OCI-LY1 (cell line): Measurements from ENCODE around the gene VPS54.

Experiments
- H2AFZ ChIP-seq: fragments of 200-600 bp; sonication (generic), shearing (Covaris generic); 2 replicates; pipeline ENCODE4 v1.6.0; 2014; ENCODE audit warnings: antibody characterized with exemption, mild to moderate bottlenecking, low read length
- H3F3A ChIP-seq: fragments of 200-600 bp; sonication (generic), shearing (Covaris generic); 2 replicates; pipeline ENCODE4 v1.6.0; 2014; ENCODE audit warnings: mild to moderate bottlenecking, antibody characterized with exemption, low read length, moderate library complexity; ENCODE audit not compliant: insufficient read depth
- H3K27ac ChIP-seq: fragments of 200-600 bp; sonication (generic); 2 replicates; pipeline ENCODE4 v1.5.1; 2014; ENCODE audit warnings: low read length, mixed run types, mild to moderate bottlenecking, low read depth; ENCODE audit not compliant: poor library complexity, severe bottlenecking
- H3K27me3 ChIP-seq: fragments of 200-600 bp; sonication (generic); 2 replicates; pipeline ENCODE4 v1.6.0; 2014; ENCODE audit warnings: antibody characterized with exemption, mild to moderate bottlenecking, low read length, moderate library complexity; ENCODE audit not compliant: insufficient read depth
- H3K36me3 ChIP-seq: fragments of 200-600 bp; sonication (generic); 2 replicates; pipeline ENCODE4 v1.6.1; 2014; ENCODE audit warnings: mild to moderate bottlenecking, antibody characterized with exemption, low read length, moderate library complexity, mixed read lengths; ENCODE audit not compliant: insufficient read depth
- H3K4me1 ChIP-seq: fragments of 200-600 bp; sonication (generic); 2 replicates; pipeline ENCODE4 v1.5.1; 2014; ENCODE audit warnings: mild to moderate bottlenecking, low read length, moderate library complexity; ENCODE audit not compliant: insufficient read depth, severe bottlenecking
- H3K4me2 ChIP-seq: fragments of 200-600 bp; sonication (generic), shearing (Covaris generic); 2 replicates; pipeline ENCODE4 v1.6.1; 2014; ENCODE audit warnings: low read length
- H3K4me3 ChIP-seq: fragments of 200-600 bp; sonication (generic); 2 replicates; pipeline ENCODE4 v1.5.1; 2014; ENCODE audit warnings: low read length, low read depth, mild to moderate bottlenecking, mixed read lengths; ENCODE audit not compliant: poor library complexity, severe bottlenecking
- H3K79me2 ChIP-seq: fragments of 200-600 bp; shearing (Covaris generic); 2 replicates; pipeline ENCODE4 v1.6.1; 2016; ENCODE audit warnings: mixed run types, low read length, mixed read lengths; ENCODE audit not compliant: insufficient read depth
- H3K9ac ChIP-seq: fragments of 200-600 bp; sonication (generic), shearing (Covaris generic); 2 replicates; pipeline ENCODE4 v1.6.1; 2014; ENCODE audit warnings: mild to moderate bottlenecking, low read length, mixed read lengths
- H3K9me2 ChIP-seq: fragments of 200-600 bp; sonication (generic), shearing (Covaris generic); 2 replicates; pipeline ENCODE4 v1.6.1; 2014; ENCODE audit warnings: low read depth, mild to moderate bottlenecking, low read length, mixed read lengths
- H3K9me3 ChIP-seq: fragments of 200-600 bp; shearing (Covaris generic); 2 replicates; pipeline ENCODE4 v1.6.1; 2014; ENCODE audit warnings: low read length, mixed read lengths
- H4K20me1 ChIP-seq: fragments of 200-600 bp; sonication (generic), shearing (Covaris generic); 2 replicates; pipeline ENCODE4 v1.6.0; 2016; ENCODE audit warnings: mild to moderate bottlenecking, low read length; ENCODE audit not compliant: insufficient read depth
- EZH2 ChIP-seq: fragments of 200-600 bp; sonication (generic), shearing (Covaris generic); IDR thresholded peaks from 2 replicates; pipeline ENCODE4 v1.8.0; 2017; ENCODE audit warnings: borderline replicate concordance, mixed run types, mild to moderate bottlenecking, antibody characterized with exemption, low read length, moderate library complexity, mixed read lengths
- TF ChIP-seq, protein P1 (sequence below): fragments of 200-600 bp; sonication (generic), shearing (Covaris generic); IDR thresholded peaks from 2 replicates; pipeline ENCODE4 v1.5.1; 2017; ENCODE audit warnings: mild to moderate bottlenecking, antibody characterized with exemption, low read length, moderate library complexity, mixed read lengths

The VPS54 gene

GRCh38 chr2:63872571-63873328 lies 146.5 kb downstream of the VPS54 start:
- Histone ChIP-seq H3K79me2 (peaks cover 8% of the 10 kb centered on the region; the same call in 1 of the 2 replicates), H3K9me2 (no peaks in the 10 kb centered on the region), H3K9me3 (0 out of 2 replicates have a peak, but pooled peaks cover 5% of the 10 kb centered on the region), H3K4me3 (no peak overlapping the region), H3K4me1 (no peaks in the 10 kb centered on the region), H2AFZ (no peak overlapping the region), H3F3A (no peaks in the 10 kb centered on the region), H3K9ac (no peak overlapping the region), H3K36me3 (peaks cover 66% of the 10 kb centered on the region), H3K4me2 (no peak overlapping the region), H3K27ac (no peak overlapping the region), H4K20me1 (no peaks in the 10 kb centered on the region), H3K27me3 (no peaks in the 10 kb centered on the region)
- TF ChIP-seq, protein P1, sequence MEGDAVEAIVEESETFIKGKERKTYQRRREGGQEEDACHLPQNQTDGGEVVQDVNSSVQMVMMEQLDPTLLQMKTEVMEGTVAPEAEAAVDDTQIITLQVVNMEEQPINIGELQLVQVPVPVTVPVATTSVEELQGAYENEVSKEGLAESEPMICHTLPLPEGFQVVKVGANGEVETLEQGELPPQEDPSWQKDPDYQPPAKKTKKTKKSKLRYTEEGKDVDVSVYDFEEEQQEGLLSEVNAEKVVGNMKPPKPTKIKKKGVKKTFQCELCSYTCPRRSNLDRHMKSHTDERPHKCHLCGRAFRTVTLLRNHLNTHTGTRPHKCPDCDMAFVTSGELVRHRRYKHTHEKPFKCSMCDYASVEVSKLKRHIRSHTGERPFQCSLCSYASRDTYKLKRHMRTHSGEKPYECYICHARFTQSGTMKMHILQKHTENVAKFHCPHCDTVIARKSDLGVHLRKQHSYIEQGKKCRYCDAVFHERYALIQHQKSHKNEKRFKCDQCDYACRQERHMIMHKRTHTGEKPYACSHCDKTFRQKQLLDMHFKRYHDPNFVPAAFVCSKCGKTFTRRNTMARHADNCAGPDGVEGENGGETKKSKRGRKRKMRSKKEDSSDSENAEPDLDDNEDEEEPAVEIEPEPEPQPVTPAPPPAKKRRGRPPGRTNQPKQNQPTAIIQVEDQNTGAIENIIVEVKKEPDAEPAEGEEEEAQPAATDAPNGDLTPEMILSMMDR: no peak
- TF ChIP-seq EZH2: no peak

GRCh38 chr2:63871864-63872263 lies 147.4 kb downstream of the VPS54 start:
- Histone ChIP-seq H3K27ac (no peak overlapping the region), H3K36me3 (peaks cover 70% of the 10 kb centered on the region)

GRCh38 chr2:63870679-63871078 lies 148.5 kb downstream of the VPS54 start:
- Histone ChIP-seq H3F3A (no peaks in the 10 kb centered on the region), H3K27ac (no peak overlapping the region), H2AFZ (no peak overlapping the region), H3K9me3 (0 out of 2 replicates have a peak, but pooled peaks cover 5% of the 10 kb centered on the region), H3K4me1 (no peaks in the 10 kb centered on the region), H3K9ac (no peak overlapping the region), H3K27me3 (no peaks in the 10 kb centered on the region), H3K79me2 (peaks cover 7% of the 10 kb centered on the region; the same call in 1 of the 2 replicates), H3K4me3 (no peak overlapping the region), H3K4me2 (no peak overlapping the region), H3K36me3 (peaks cover 76% of the 10 kb centered on the region), H3K9me2 (no peaks in the 10 kb centered on the region), H4K20me1 (no peaks in the 10 kb centered on the region)
- TF ChIP-seq EZH2: no peak
- TF ChIP-seq, protein P1: no peak

More at GRCh38 chr2:63871864-63872263, 147.4 kb downstream of the VPS54 start:
- Histone ChIP-seq H3K4me2 (no peak overlapping the region), H3K79me2 (peaks cover 7% of the 10 kb centered on the region; the same call in 1 of the 2 replicates), H2AFZ (no peak overlapping the region), H3K27me3 (no peaks in the 10 kb centered on the region), H3K9me2 (no peaks in the 10 kb centered on the region), H3K9ac (no peak overlapping the region), H3K9me3 (0 out of 2 replicates have a peak, but pooled peaks cover 5% of the 10 kb centered on the region), H3K4me3 (no peak overlapping the region), H4K20me1 (no peaks in the 10 kb centered on the region), H3K4me1 (no peaks in the 10 kb centered on the region), H3F3A (no peaks in the 10 kb centered on the region)
- TF ChIP-seq, protein P1: no peak
- no peak for TF ChIP-seq EZH2
